HG03432 (cell line): ENCODE data around the gene AARS1.
"Not testable (repeated sequence)": the region's sequence is repeated elsewhere in the genome, so short reads cannot be mapped to it uniquely, and the experiment has no call there.

Source experiments
- ATAC-seq: cut with Tn5 transposase; IDR thresholded peaks from one replicate; pipeline ENCODE4 v1.9.1; 2021; ENCODE audit warnings: mild to moderate bottlenecking, moderate library complexity; ENCODE audit not compliant: unreplicated experiment

AARS1 gene

GRCh38 chr16:70289229-70290094 lies at the start of gene AARS1:
Gene AARS1 (minus strand): TSS chr16:70289506. CDS start chr16:70282763, 6,743 bp downstream.
- ATAC-seq = peak; percentile 98

GRCh38 chr16:70337814-70338213 lies 48.5 kb upstream of the AARS1 start:
- no peak for ATAC-seq

GRCh38 chr16:70332728-70333127 lies 43.4 kb upstream of the AARS1 start:
- ATAC-seq = not testable (repeated sequence)

GRCh38 chr16:70331588-70332358 lies 42.5 kb upstream of the AARS1 start:
- ATAC-seq = no peak

GRCh38 chr16:70331091-70331490 lies 41.8 kb upstream of the AARS1 start:
- no peak for ATAC-seq

- ATAC-seq = no peak
Measured at GRCh38 chr16:70324998-70325747, 35.9 kb upstream of the AARS1 start.

GRCh38 chr16:70320121-70320520 lies 30.8 kb upstream of the AARS1 start:
- no peak for ATAC-seq

GRCh38 chr16:70307726-70308125 lies 18.4 kb upstream of the AARS1 start:
- ATAC-seq = not testable (repeated sequence)

- ATAC-seq = no peak
Measured at GRCh38 chr16:70306880-70307279, 17.6 kb upstream of the AARS1 start.

- ATAC-seq = no peak
Measured at GRCh38 chr16:70304892-70305448, 15.7 kb upstream of the AARS1 start.

GRCh38 chr16:70302745-70303144 lies 13.4 kb upstream of the AARS1 start:
- no peak for ATAC-seq

- ATAC-seq = no peak
Measured at GRCh38 chr16:70301121-70301520, 11.8 kb upstream of the AARS1 start.

- ATAC-seq = peak; percentile 92
Measured at GRCh38 chr16:70298988-70299938, 10.0 kb upstream of the AARS1 start, which contains the start of gene DDX19B. Gene DDX19B (plus strand): TSS chr16:70299186. CDS start chr16:70299298, 112 bp downstream.

GRCh38 chr16:70295634-70296033 lies 6.3 kb upstream of the AARS1 start:
- no peak for ATAC-seq

- no peak for ATAC-seq
Measured at GRCh38 chr16:70294385-70295025, 5.2 kb upstream of the AARS1 start.

GRCh38 chr16:70292148-70292547 lies 2.8 kb upstream of the AARS1 start:
- ATAC-seq = not testable (repeated sequence)

- no peak for ATAC-seq
Measured at GRCh38 chr16:70290949-70291519, 1.7 kb upstream of the AARS1 start.

GRCh38 chr16:70287304-70287971 lies 1.9 kb downstream of the AARS1 start:
- ATAC-seq = not testable (repeated sequence)
